Ishikawa (cell line): ENCODE results near the gene SMAD3.

Experiments
- CREB1 ChIP-seq: IDR thresholded peaks from 2 replicates; pipeline ENCODE4 v1.6.1; 2012; ENCODE audit warnings: low read depth
- EP300 ChIP-seq: IDR thresholded peaks from 2 replicates; pipeline ENCODE4 v1.6.1; 2012; ENCODE audit warnings: borderline replicate concordance
- NFIC ChIP-seq: IDR thresholded peaks from 2 replicates; pipeline ENCODE4 v1.6.1; 2012
- RAD21 ChIP-seq: IDR thresholded peaks from 2 replicates; pipeline ENCODE4 v1.6.1; 2012; ENCODE audit warnings: low read depth
- TAF1 ChIP-seq: IDR thresholded peaks from 2 replicates; pipeline ENCODE4 v1.6.1; 2012; ENCODE audit warnings: low read depth, mild to moderate bottlenecking
- TCF12 ChIP-seq: IDR thresholded peaks from 2 replicates; pipeline ENCODE4 v1.6.1; 2012; ENCODE audit warnings: low read depth
- YY1 ChIP-seq: IDR thresholded peaks from 2 replicates; pipeline ENCODE4 v1.6.1; 2012; ENCODE audit warnings: low read depth
- ZBTB7A ChIP-seq: IDR thresholded peaks from 2 replicates; pipeline ENCODE4 v1.6.1; 2012; ENCODE audit warnings: low read depth

DNA sequence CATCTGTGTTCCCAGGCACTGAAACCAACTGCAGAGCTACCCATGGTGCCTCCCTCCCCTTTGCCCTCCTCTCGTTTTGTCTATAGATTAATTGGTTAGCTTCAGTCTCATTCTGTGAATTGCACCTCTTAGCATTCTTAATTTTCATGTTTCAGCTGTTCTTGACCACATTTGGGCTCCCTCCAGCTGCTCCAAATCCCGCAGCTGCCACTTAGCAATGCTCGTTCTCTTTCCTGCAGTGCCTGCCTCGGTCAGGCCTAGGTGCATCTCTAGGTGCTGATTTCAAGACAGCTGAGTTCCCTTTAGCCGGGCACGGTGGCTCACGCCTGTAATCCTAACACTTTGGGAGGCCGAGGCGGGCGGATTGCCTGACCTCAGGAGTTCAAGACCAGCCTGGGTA is 47.0 kb upstream of the SMAD3 start:
- TF ChIP-seq YY1 (no peak), EP300 (no peak), CREB1 (no peak), RAD21 (no peak), TAF1 (no peak), TCF12 (no peak), NFIC (no peak), ZBTB7A (no peak)
